HG02970 (cell line): ENCODE measurements around the gene FANCG.

Source experiments
- ATAC-seq: cut with Tn5 transposase; IDR thresholded peaks from one replicate; pipeline ENCODE4 v1.9.1; 2021; ENCODE audit warnings: mild to moderate bottlenecking, moderate library complexity, moderate number of reproducible peaks; ENCODE audit not compliant: unreplicated experiment, low FRiP score

FANCG gene

GRCh38 chr9:35069020-35069419 lies 10.7 kb downstream of the FANCG start:
- no peak for ATAC-seq

GRCh38 chr9:35067056-35067455 lies 12.7 kb downstream of the FANCG start:
- ATAC-seq, result no peak

- no peak for ATAC-seq
These were observed 19.1 kb downstream of the FANCG start for GRCh38 chr9:35060548-35061207.

GRCh38 chr9:35059438-35059837 lies 20.3 kb downstream of the FANCG start:
- ATAC-seq, result no peak

GRCh38 chr9:35057271-35057620 lies 22.5 kb downstream of the FANCG start:
- ATAC-seq, result no peak

- no peak for ATAC-seq
These were observed 23.0 kb downstream of the FANCG start for GRCh38 chr9:35056571-35057270.

GRCh38 chr9:35054871-35055644 lies 24.7 kb downstream of the FANCG start:
- no peak for ATAC-seq

GRCh38 chr9:35054185-35054835 lies 25.4 kb downstream of the FANCG start:
- ATAC-seq, result no peak

GRCh38 chr9:35051069-35051967 lies 28.4 kb downstream of the FANCG start:
- ATAC-seq, result no peak

GRCh38 chr9:35048511-35048910 lies 31.2 kb downstream of the FANCG start:
- ATAC-seq, result no peak

GRCh38 chr9:35044071-35044470 lies 35.7 kb downstream of the FANCG start:
- no peak for ATAC-seq

GRCh38 chr9:35042891-35043545 lies 36.7 kb downstream of the FANCG start:
- no peak for ATAC-seq

- ATAC-seq, result no peak
These were observed 37.6 kb downstream of the FANCG start for GRCh38 chr9:35042081-35042604.

- no peak for ATAC-seq
These were observed 43.7 kb downstream of the FANCG start for GRCh38 chr9:35035851-35036701.

GRCh38 chr9:35033101-35033500 lies 46.6 kb downstream of the FANCG start:
- ATAC-seq, result no peak

- ATAC-seq, result no peak
These were observed 49.9 kb downstream of the FANCG start for GRCh38 chr9:35029852-35030251.

GRCh38 chr9:35029241-35029640 lies 50.5 kb downstream of the FANCG start:
- ATAC-seq, result no peak

- no peak for ATAC-seq
These were observed 51.4 kb downstream of the FANCG start for GRCh38 chr9:35028341-35028740.
